Upper lobe of right lung (tissue), 1 donor: ENCODE results near the gene CFAP68. TPM values are rescaled to one million over a fixed set of nuclear protein-coding genes. Genes with fewer than 3 reads are reported as not detected.

Source experiments
- ATAC-seq: fragments of 200-7000 bp; cut with Tn5 transposase; one replicate; pipeline ENCODE4 v1.9.1; 2020; ENCODE audit warnings: mild to moderate bottlenecking, moderate library complexity
- DNase-seq: peaks from one replicate; pipeline ENCODE4 v3.0.0-alpha.2; 2020
- H3K27ac ChIP-seq: fragments of 200-600 bp; one replicate; pipeline ENCODE4 v1.8.0; 2022
- H3K27me3 ChIP-seq: fragments of 200-600 bp; one replicate; pipeline ENCODE4 v1.8.0; 2022; ENCODE audit warnings: mild to moderate bottlenecking
- H3K36me3 ChIP-seq: fragments of 200-600 bp; one replicate; pipeline ENCODE4 v1.8.0; 2022
- H3K4me1 ChIP-seq: fragments of 200-600 bp; one replicate; pipeline ENCODE4 v1.8.0; 2022
- H3K4me3 ChIP-seq: fragments of 200-600 bp; one replicate; pipeline ENCODE4 v1.8.0; 2022; ENCODE audit warnings: mild to moderate bottlenecking
- H3K9me3 ChIP-seq: fragments of 200-600 bp; one replicate; pipeline ENCODE4 v1.8.0; 2022
- CTCF ChIP-seq: fragments of 200-600 bp; IDR thresholded peaks from one replicate; pipeline ENCODE4 v1.8.0; 2022; ENCODE audit warnings: antibody characterized with exemption
- intact Hi-C: fragments of 100-400 bp; cut with DNase I; formaldehyde crosslinking; loops from one replicate; pipeline ENCODE4 v1.11.0; 2022
- total RNA-seq: library from RNA; stranded (reverse); fragmentation: NEBNext Ultra II Directional; extraction: Animal tissue kit (Norgen Biotek cat#: 25700); gene quantifications from one replicate; pipeline ENCODE4 v1.2.1, GENCODE V29; 2021
- donor health status: DM: no; HTN: yes; CAD: no; lungs with severe emphysema.

CFAP68 gene
- total RNA-seq, 1 donor from 2014 or later = 20.0 TPM

- Histone ChIP-seq H3K36me3 (no peaks in the 10 kb centered on the region), H3K27ac (peak within 1 kb of the TSS; percentile 78)
These were observed 39.3 kb downstream of the CFAP68 start, which contains the start of gene C11orf52 for GRCh38 chr11:111918390-111919256. Gene C11orf52, plus strand, starts transcription at chr11:111918913. Its CDS starts 60 bp downstream, at chr11:111918973.

GRCh38 chr11:111920908-111921307 lies 41.6 kb downstream of the CFAP68 start:
- ATAC-seq = no peak
- no peak for DNase-seq
- H3K4me3 ChIP-seq = no peak overlapping the region
- no peaks in the 10 kb centered on the region for H3K36me3 ChIP-seq
- no peaks in the 10 kb centered on the region for H3K9me3 ChIP-seq
- H3K27me3 ChIP-seq = no peaks in the 10 kb centered on the region
- no peak for TF ChIP-seq CTCF
- H3K4me1 ChIP-seq = peaks cover 18% of the 10 kb centered on the region
- intact Hi-C loops = no loop called here
- H3K27ac ChIP-seq = no peak overlapping the region

More at GRCh38 chr11:111918390-111919256, 39.3 kb downstream of the CFAP68 start, which contains the start of gene C11orf52:
- Histone ChIP-seq H3K4me3 (peak within 1 kb of the TSS; percentile 34), H3K9me3 (no peaks in the 10 kb centered on the region), H3K27me3 (no peaks in the 10 kb centered on the region), H3K4me1 (peaks cover 12% of the 10 kb centered on the region)
- intact Hi-C loops = no loop called here
- TF ChIP-seq CTCF = no peak
- ATAC-seq (peak; percentile 93), DNase-seq (peak; percentile 82)

GRCh38 chr11:111921541-111922230 lies 42.3 kb downstream of the CFAP68 start:
- H3K27ac ChIP-seq = no peak overlapping the region
- no peak overlapping the region for H3K4me3 ChIP-seq
- intact Hi-C loops = no loop called here
- H3K4me1 ChIP-seq = peaks cover 24% of the 10 kb centered on the region
- H3K27me3 ChIP-seq = no peaks in the 10 kb centered on the region
- no peak for TF ChIP-seq CTCF
- no peaks in the 10 kb centered on the region for H3K9me3 ChIP-seq
- DNase-seq = no peak
- no peak for ATAC-seq
- no peaks in the 10 kb centered on the region for H3K36me3 ChIP-seq

GRCh38 chr11:111922803-111923202 lies 43.5 kb downstream of the CFAP68 start:
- ATAC-seq (no peak), DNase-seq (no peak)
- Histone ChIP-seq H3K4me1 (peaks cover 28% of the 10 kb centered on the region), H3K27me3 (no peaks in the 10 kb centered on the region), H3K4me3 (peak overlapping the region; percentile 8), H3K36me3 (no peaks in the 10 kb centered on the region), H3K27ac (peak overlapping the region; percentile 82), H3K9me3 (no peaks in the 10 kb centered on the region)
- TF ChIP-seq CTCF = no peak
- intact Hi-C loops = no loop called here

- Histone ChIP-seq H3K9me3 (no peaks in the 10 kb centered on the region), H3K27ac (peak overlapping the region; percentile 82), H3K4me3 (peak overlapping the region; percentile 8), H3K36me3 (no peaks in the 10 kb centered on the region), H3K4me1 (peaks cover 28% of the 10 kb centered on the region), H3K27me3 (no peaks in the 10 kb centered on the region)
- intact Hi-C loops = no loop called here
- ATAC-seq (no peak), DNase-seq (no peak)
- no peak for TF ChIP-seq CTCF
These were observed 44.0 kb downstream of the CFAP68 start for GRCh38 chr11:111923351-111923788.
